Activated gamma-delta T cell treated with anti-CD3 and anti-CD28 coated beads, Interleukin-2, amount 50 U/mL, for 16 hours (primary cell): Measurements from ENCODE around the gene ATF6.
A peak's percentile ranks its signal among the peaks of the same experiment; 100 is the strongest.
"Not testable (repeated sequence)": the region's sequence is repeated elsewhere in the genome, so short reads cannot be mapped to it uniquely, and the experiment has no call there.

ENCODE experiments used
- DNase-seq: peaks from one replicate; pipeline ENCODE4 v3.0.0-alpha.2; 2020; ENCODE audit warnings: low read depth

Gene ATF6

DNA sequence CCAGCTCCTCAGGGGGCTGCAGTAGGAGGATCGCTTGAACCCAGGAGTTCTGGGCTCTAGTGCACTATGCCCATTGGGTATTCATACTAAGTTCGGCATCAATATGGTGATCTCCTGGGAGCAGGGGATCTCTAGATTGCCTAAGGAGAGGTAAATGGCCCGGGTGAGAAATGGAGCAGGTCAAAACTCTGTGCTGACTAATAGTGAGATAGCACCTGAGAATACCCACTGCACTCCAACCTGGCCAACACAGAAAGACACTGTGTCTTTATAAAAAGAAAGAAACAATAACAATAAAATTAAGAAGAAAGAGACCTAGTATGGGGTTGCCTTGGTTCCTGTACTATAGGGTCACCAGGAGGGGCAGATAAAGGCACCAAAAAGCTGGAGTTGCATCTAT lies 30.3 kb upstream of the ATF6 start:
- DNase-seq = no peak

DNA sequence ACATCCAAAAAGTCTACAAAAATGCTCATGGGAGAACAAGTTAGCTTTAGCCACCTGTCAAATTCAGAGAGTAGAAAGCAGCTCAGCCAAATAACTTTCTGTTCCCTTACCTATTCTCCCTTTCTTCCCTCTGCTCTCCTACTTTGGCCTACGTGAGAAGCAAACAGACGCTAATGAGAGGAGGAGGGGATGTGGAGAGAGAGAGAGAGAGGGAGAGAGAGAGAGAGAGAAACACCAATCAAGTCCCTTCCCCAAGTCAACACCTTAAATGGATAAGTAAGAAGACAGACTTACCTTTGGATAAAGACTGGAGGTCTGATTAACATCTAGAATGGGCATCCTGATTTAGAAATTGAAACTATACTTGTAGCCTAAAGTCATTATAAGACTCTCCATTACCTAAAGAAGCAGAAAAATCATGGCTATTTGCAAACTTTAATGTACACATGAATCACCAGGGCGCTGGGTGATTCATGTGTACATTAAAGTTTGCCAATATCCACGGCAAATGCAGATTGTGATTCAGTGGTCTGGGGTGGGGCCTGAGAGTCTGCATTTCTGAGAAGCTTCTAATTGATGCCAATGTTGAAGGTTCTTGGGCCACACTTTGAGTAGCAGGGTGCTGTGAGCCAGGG lies 29.7 kb upstream of the ATF6 start:
- no peak for DNase-seq

DNA sequence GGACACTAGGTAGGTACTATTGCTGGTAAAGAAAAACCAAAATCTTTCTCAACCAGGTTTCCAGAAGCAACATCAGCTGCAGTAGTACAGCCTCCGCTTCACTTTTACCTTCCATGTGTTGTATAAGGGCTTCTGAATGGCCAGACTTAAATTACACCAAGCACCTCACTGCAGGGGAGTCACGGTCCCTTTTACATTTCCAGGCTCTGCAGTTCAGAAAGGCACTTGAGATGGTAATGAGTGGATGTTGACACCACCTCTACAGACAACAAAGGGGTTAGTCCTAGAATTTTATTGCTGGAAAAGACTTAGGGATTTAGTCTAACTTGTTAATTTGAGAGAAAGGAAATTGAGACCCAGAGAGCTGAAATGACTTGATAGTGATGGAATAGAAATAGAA lies 28.5 kb upstream of the ATF6 start:
- no peak for DNase-seq

DNA sequence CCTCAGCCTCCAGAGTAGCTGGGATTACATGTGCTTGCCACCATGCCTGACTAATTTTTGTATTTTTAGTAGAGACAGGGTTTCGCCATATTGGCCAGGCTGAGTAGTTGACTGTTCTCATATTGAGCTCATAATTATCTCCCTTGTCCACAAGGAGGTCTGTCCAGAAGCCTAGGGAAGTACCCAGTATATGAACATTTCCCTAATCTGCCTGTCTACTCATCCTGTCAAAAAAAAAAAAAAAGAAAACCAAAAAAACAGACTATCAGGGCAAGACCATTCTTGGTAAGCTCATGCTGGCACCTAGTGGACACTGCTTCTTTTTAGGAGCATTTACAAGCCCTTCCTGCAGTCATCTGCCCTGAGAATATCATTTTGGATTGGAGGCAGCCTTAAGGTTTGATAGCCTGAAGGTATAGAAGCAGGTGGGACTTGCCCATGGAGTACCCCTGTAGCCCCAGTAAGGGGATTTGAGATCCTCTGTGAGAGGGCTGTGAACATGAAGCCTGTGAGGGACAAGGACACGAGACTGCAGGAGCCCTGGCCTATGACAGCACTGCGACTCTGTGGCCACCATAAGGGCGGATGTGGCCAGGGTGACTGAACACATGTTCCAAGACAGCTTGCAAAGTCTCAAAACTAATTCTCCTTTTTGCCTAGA lies 27.4 kb upstream of the ATF6 start:
- peak; percentile 47 for DNase-seq

DNA sequence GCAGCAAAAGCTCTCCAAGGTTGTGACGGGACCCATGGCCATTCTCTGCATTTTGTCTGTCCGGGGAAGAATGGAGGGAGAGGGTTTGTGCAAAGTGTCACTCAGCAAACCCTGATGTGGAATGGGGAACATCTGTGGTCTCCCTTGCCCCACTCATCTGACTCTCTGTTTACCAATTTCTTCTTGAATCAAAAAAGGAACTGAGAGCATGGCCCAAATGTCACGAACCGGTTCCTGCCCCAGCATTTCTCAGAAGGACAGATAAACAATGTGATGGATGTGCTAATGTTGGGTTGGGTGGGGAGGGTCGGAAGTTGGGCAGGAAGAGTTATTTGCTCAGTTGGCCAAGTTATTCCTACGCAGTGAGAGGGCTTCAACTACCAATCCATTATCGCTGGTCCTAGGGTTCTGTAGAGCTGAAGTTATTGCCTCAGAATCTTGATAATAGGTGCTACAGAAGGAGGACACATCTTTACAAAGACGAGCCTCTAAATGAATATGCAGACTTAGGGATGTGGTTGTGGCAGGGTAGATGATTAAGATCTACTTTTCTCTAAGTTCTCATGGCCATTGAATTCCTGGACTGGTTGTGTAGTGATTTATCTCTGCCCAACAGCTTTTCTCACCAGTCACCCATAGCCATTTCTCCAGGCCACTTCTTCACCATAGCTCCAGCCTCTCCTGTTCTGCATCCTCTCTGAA lies 26.1 kb upstream of the ATF6 start:
- DNase-seq = no peak

DNA sequence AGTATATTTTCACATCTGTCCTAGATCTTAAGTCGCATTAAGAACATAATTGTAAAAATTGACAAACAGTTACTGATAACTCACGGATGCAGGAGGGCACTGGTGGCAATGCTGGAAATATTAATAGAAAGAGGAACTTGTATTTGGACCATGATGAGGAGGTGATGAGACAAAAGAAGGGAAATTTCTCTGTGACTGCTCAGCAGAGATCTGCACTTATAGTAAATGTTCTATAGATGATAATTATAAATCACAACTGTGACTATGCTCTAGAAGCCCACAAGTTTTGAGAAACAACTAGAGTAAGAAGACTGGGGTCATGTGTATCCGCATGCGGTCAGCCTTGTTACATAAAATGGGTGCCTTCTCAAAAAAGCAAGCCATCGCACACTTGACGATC lies 25.2 kb upstream of the ATF6 start:
- DNase-seq = no peak

DNA sequence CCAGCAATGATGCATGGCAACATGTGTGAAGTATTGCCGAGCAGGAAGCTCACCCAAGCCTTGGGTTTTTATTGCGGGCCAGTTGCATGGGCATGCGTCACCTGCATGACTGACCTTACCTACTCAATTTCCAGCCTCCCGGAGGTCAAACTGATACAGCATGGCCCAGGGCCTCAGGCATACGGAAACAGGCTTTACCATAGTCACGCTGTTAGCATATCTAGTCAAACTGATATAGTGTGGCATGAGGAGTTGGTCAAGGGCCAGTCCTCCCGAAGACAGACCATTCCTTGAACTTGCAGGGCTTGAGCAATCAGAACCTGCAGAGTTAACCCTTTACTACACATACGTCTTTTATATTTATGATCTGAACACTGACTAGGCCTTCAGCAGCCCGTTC lies 22.9 kb upstream of the ATF6 start:
- no peak for DNase-seq

DNA sequence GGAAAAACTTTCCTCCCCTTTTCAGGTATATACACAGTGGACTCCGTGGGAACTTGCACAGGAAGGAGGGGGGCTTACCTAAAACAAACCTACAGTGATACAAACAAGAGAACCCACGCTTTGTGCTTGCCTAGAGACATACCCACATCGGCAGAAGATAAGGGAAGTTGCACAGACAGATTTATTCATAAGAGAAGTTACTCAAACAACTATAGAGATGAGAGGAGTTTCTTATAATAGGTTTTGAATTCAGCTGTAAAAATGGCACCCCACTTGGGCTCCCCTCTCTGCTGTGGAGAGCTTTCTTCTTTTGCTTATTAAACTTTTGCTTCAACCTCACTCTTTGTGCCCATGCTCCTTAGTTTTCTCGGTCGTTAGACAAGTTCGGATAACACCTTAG lies 18.3 kb upstream of the ATF6 start:
- no peak for DNase-seq

DNA sequence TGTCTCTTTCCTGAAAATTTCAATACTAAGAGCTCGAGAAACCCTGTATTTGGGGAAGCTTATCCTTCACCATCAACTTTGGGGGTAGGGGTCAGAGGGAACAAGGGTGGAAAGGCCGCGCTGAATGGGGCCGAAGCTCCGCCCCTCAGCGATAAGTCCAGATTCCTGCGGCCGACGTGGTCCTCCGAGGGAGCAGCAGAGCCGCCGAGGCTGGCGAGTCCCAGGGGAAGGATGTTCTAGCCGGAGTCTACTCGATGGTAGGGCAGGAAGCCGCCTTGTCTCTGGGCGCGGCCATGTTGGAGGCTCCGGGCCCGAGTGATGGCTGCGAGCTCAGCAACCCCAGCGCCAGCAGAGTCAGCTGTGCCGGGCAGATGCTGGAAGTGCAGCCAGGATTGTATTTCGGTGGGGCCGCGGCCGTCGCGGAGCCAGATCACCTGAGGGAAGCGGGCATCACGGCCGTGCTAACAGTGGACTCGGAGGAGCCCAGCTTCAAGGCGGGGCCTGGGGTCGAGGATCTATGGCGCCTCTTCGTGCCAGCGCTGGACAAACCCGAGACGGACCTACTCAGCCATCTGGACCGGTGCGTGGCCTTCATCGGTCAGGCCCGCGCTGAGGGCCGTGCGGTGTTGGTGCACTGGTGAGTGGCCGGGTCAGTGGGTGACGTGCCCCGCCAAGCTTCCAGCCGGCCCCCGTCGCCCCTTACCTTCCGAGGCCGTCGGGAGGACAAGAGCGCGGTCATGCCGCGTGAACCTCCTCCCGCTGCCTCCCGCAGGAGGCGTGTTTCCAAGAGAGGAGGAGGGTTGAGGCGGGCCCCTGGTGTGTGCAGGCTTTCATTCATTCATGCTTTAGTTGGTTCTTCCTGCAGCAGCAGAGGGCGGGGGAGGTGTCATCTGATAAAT lies 16.4 kb upstream of the ATF6 start, which contains the start of gene DUSP12:
Gene DUSP12, plus strand, starts transcription at position 278 of the 899 bp plus-strand sequence. Its CDS starts 16 bp downstream, at position 294.
- peak; percentile 77 for DNase-seq

DNA sequence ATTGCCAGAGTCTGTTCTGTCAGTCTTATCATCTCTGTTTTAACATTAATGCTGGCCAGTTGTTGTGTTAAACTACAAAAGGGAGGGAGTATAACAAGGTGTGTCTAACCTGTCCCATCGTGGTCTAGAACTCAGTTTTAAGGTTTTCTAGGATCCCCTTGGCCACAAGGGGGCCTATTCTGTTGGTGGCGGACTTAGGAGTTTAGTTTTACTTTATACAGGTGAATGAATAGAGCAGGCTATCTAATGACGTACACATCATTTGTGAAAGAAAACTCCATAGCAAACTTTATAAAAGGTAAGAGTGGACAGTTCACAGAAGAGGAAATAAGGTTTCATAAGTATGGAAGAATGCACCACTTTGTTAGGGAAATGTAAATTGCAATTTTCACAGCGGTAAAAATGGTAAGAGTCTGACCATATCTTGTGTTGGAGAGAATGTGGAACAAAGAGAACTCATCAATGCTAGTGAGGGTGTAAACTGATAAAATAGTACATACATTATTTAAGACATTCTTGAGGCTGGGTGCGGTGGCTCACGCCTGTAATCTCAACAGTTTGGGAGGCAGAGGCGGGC lies 2.5 kb upstream of the ATF6 start:
- peak; percentile 22 for DNase-seq

DNA sequence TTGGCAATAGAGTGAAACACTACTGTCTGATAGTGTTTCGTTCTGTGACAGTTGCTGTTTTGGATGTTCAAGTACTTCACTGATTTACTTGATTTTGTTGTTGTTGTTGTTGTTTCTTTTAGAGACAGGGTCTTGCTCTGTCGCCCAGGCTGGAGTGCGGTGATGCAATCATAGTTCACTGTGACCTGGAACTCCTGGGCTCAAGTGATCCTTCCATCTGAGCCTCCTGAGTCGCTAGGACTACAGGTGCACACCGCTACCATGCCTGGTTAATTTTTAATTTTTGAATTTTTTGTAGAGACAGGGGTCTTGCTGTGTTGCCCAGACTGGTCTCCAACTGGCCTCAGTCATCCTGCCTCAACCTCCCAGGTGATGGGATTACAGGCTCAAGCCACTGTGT lies 2.3 kb downstream of the ATF6 start:
- no peak for DNase-seq

DNA sequence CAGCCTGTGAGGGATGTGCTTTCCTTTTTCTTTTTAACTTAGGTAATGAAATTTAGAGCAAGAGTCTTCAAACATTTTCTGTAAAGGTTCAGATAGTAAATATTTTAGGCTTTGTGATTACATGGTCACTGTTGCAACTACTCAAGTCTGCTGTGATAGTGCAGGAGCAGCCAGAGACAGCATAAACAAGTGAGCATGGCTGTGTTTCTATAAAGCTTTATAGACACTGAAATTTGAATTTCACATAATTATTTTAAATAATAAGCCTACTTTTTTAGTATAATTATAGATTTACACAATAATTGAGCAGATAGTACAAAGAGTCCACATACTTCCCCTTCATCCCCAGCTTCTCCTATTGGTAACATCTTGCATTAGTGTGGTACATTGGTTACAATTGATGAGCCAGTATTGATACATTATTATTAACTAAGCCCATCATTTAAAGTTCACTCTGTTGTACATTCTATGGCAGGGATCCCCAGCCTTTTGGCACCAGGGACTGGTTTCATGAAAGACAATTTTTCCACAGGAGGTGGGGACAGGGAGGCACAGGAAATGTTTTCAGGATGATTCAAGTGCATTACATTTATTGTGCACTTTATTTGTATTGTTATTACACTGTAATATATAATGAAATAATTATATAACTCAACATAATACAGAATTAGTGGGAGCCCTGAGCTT lies 3.0 kb downstream of the ATF6 start:
- DNase-seq = no peak

DNA sequence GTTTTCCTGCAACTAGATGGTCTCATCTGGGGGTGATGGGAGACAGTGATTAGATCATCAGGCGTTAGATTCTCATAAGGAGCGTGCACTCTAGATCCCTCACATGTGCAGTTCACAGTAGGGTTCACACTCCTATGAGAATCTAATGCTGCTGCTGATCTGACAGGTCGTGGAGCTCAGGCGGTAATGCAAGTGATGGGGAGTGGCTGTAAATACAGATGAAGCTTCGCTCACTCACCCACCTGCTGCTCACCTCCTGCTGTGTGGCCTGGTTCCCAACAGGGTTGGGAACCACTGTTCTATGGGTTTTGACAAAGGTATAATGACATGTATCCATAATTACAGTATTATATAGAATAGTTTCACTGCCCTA lies 3.5 kb downstream of the ATF6 start:
- DNase-seq = not testable (repeated sequence)

DNA sequence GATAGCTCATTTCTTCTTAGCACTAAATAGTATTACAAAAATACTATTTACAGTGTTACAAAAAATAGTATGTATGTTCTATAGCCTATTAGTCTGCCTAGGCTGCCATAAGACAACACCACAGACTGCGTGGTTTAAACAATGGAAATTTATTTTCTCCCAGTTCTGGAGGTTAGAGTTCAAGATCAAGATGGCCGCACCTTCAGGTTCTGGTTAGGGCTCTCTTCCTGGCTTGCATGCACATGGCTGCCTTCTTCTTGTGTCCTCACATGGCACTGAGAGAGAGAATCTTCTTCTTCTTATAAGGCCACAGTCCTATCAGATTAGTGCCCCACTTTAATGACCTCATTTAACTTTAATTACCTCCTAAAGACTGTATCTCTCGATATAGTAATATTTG lies 4.1 kb downstream of the ATF6 start:
- DNase-seq = no peak

DNA sequence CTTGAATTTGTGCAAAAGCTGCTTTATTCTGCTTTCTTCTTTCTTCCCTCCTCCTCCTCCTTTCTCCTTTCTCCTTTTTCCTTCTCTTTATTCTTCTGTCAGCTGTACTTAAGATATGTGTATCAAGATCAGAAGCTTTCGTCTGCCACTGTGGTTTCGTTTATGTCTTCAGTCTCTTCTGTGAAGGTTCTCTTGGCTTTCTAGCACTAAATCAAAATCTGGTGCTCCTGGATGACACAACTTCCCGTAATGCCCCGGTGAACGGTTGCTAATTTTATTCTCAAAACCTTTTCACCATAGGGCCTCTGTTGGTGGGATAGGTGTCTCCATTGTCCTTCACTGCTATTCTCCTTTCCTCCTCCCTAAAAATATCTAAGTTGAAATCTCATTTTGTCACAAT lies 5.0 kb downstream of the ATF6 start:
- DNase-seq = no peak

DNA sequence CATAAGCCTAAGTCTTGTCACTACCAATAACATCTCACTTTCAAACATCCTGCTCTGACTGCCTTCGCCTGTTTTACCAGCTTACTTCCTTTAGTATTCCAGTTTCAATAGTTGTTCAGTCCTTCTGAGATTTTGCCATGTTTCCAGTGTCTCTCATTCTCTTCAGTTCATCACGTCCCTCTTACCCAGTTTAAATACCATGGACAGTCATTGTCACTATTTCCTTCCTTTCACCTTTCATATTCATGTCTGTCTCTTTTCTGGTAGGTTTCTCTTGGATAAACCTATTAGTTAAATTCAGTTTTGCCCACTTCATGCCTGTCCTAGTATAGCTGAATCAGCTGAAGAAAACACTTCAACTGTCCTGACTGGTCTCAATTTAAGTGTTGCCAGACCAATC lies 5.9 kb downstream of the ATF6 start:
- no peak for DNase-seq

DNA sequence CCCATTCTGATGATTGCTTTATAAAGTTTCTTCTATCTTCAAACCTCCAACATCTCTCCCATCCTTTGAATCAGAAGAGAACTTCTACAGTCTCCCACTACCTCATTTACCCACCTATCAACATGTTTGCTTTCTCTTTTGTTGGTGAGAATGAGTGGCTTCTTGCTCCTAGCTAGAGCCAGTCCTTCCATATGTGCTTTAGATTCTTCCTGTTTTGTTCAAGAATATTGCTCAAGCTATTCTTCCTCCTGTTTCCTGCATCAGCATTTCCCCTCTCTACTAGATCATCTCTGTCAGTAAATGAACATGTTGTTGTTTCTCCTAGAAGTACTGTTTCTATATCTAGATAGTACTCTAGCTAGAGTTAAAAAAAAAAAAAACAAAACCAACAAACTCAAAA lies 6.3 kb downstream of the ATF6 start:
- DNase-seq = no peak

DNA sequence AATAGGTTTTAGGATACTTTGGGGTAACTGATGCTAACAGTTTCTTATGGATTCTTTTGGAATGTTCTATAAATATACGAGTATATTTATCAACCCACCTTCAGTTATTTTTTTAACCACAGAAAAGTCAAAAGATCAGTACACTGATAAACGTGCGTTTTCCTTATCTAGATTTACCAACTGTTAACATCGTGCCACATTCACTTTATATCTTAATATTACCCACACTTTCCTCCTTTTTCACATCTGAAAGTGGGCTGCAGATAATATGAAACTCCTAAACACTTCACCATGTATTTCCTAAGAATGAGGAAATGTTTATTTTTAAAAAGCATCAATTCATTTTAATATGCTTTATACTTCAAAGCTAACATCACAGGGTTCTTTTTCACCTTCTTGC lies 7.7 kb downstream of the ATF6 start:
- DNase-seq = no peak

DNA sequence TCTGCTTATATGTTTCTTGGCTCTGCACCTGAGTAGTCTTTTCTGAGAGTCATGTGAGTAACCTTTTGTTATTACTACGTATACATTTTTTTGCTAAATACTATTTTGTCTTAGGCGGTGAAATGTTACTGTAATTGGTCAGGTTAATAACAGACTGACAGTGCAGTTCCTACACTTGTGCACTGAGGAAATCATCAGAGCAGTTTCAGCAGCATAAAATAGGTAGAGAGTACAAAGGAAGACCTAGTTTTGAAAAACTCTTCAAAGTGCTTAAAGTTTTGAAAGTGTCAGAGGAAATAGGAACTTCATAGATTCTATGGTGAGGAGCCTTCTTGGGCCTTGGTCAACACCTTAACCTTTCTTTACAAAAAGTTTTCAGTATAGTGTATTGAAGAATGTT lies 11.1 kb downstream of the ATF6 start:
- DNase-seq = no peak

DNA sequence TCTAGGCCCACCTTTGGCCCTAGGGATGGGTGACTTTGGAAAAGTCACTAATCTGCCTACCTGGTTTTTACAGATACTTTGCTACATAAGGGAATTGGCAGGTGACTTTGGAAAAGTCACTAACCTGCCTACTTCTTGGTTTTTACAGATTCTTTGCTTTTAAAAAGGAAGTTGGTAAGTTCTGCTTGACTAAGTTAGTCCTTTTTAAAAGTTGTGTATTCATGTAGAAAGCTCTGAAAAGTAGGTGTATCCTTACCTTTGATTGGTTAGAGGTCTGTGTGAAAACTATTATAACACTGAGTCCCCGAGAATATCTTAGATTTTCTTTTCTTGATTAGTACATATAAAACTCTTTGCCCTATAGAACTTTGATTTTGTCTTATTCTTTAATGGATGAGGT lies 12.4 kb downstream of the ATF6 start:
- no peak for DNase-seq

DNA sequence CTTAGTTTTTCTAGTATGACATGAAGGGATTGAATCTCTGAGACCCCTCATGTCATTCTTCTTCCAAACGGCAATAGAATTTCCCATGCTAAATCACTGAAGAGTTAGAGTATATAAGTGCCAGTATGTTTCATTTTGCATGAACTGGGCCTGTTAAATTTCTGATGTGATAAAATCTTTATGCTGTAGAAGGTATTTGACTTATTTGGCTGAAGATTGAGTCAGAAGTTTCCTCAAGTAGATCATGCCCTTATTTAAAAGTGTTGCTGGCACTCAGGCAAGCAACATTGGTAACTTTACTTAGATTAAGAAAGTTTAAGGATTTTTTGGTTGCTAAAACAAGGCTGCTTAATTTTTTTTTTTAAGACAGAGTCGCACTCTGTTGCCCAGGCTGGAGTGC lies 13.3 kb downstream of the ATF6 start:
- DNase-seq = no peak

DNA sequence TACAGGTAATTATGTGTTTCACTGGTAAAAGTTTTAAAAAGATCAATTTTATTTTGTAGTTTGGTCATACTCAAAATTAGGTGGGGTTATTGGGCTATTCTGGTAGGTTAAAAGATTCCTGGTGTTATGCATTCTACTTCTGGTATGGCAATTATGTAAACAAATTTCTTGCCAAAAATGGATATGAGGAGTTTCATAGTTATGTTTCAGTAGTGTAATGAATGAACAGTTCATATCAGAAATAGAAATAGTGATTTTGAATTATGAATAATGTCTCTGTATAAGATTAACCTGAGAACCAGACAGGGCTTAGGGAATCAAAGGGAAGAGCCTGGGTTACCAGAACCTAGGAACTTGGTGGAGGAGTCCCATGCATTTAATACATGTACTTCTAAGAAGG lies 15.9 kb downstream of the ATF6 start:
- DNase-seq = no peak
